Cortex of kidney (tissue), 1 donor: ENCODE measurements around the gene KCNQ1OT1.

ENCODE experiments used
- DNase-seq: peaks from one replicate; lab custom pipeline; 2025; lab: John Stamatoyannopoulos, UW

The KCNQ1OT1 gene

DNA sequence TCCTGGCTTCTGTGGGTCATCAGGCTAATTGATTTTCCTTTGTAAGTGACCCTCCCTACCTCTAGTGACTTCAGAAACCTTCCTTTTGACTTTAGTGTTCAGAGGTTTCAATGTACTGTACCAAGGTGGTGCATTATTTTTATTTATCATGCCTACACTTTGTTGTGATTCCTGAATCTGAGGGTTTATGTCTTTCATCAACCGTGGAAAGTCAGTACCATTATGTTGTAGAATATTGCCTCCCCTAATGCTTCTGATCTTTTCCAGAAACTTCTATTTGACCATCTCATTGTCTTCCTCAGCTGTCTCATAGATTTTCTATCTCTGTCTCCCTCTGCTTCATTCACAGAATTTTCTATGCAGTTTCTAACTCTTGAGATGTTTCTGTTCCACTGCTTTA, 105.5 kb downstream of the KCNQ1OT1 start:
- no peak for DNase-seq

DNA sequence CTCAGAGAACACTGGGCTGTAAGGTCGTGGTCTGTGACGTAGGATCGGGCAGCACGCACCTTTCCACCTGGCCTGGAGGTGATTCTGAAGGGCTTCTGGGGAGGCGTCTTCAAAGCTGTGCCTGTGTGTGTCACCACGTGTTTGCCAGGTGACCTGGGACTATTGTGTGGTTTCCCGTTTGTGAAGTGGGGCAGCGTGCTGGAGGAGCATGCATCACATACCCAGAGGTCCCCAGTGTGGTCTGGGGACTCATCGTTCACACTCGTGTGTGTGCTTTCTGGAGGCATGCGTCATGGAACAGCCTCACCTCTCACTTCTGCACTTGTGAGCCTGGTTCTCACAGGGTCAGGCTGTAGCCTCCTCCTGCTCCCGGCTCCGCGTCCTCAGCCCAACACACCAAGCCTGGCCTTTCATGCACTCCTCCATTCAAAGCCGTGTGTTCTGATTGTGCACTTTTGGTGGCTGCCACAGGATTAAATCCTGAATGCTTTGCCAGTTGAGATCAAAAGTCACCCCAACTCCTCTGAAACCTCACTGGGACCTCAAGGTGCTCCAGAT, 106.3 kb downstream of the KCNQ1OT1 start:
- no peak for DNase-seq

DNA sequence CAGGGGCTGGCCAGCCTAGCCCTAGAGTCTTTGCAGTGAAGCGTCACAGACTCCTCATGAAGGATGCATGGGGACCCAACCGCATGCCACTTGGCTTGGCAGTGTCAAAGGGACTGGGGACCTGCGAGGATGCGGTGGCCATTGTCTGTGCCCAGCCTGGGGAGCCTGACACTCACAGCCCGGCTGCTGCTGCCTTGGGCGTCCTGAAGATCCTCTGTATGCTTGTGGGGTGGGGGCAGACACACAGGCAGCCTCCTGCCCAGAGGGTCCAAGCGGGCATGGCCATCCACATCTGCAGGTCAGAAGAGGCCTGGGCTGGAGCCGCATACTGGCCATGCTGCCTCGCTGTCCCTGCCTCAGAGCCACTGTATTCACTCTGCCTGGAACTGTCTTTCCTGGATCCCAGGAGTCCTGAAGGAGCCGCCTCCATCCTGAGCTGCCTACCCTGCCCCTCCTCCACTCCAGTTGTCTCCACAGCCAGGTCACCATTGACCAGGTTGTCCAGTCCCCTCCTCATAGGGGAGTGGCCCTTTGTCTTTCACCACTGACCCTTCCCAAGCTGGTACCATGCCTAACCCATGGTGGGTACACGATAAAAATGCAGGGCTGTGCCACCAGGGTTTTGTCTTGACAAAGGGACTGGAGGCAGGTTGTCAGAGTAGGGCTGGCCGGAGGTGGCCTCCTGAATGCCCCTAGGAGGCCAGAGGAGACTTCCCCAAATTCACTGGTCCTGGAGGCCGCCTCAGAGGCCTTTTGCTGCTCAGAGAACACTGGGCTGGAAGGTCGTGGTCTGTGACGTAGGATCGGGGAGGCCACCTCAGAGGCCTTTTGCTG, 107.0 kb downstream of the KCNQ1OT1 start:
- DNase-seq = no peak

DNA sequence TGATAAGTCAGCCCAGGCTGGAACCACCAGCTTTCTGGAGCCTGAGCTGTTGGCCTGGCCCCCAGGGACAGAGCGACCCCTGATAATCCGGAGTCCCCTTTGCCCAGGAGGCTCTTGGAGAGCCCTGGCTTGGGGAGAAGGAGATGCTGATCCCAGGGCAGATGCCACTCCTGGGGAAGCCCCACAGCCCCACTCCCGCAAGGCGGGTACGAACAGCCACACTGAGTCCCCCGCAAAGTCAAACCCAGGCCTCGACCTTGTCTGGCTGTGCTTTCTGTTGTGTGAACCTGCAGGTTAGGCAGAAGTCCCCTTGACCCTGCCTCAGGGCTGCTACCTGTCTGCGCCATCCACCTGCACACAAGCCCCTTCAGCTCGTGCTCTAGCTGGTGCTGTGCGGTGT, 108.0 kb downstream of the KCNQ1OT1 start:
- DNase-seq = no peak

DNA sequence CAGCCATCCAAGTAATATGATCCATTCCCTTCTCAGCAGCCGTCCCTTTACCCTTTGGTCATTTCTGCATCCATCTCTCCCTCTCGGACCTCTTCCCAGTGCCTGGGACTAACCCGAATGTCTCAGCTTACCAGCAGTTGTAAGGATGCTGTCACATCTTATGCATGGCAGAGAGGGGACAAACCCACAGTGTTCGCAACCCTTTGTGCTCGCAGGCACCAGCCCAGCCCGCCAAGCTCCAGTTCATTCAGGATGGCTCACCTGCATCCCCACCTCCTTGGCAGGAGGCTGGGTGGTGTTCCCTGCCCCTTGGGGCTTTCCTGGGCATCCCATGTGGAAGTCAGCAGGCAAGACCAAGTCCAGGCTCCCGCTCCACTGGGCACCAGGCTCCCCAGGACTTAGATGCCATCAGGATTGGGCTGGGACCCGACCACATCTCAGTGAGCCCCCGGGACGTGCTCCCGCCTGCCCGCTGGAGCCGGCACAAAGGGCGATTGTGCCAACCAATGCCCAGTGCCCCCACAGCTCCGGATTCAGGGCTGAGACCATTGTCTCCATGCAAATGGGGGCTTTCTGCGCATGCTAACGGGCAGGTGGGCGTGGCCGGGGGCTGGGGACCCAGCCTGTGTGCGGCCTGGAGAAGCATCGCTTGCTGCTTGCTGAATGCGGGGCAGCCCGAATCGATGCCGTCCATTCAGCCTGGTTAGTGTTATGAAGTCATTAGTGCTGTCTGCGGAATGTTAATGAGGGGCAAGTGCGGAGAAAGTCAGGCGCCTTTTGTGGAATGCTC, 108.6 kb downstream of the KCNQ1OT1 start:
- no peak for DNase-seq

DNA sequence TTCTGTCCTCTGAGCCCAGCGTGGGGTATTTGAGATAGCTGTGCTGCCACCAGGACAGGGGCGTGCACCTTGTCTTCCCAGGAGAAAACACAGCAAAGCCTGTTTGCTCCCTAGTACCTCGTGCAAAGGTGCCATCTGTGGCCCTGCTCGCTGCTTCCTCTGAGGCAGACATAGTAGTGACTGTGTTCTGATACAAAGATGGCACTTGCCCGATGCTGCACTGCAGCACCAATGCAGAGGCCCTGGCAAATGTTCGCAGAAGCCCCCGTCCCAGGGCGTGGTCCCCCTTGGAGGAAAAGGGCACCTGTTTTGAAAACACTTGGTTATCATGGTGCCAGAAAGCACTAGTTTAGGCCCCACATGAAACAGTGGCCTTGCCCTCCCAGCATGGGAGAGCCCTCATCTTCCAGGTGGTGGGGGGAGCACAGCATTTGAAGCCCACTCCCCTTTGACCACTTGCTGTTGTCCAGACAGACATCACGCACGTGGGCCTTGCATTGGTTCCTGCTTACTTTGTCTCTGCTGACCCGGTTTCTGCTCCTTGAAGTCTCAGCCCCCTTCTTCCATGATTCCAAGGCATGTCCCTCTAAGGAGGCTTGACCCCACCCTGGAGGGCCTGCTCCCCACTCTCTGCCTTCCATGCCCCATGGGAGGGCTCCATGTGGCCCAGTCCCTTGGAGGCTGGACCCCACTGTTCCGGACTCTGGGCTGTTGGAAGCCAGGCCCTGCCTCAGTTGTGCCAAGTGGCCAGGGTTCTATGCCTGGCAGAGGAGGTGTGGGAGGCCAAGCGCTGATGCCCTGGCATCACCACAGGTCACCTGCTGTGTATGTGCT, 109.4 kb downstream of the KCNQ1OT1 start:
- no peak for DNase-seq

DNA sequence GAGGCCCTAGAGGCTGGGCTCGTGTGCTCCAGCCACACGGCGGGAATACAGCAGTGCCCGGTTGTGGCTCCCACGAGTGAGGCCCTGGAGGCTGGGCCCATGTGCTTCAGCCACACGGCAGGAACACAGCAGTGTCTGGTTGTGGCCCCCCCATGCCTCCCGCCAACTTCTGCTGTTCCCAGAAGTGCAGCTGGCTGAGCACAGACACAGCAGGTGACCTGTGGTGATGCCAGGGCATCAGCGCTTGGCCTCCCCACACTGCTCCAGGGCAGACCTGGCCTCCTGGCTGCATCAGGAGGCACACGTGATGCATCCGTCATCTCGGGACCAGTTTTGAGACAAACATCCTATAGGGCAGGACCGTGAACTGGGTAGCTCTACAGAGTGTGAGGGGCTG, 110.3 kb downstream of the KCNQ1OT1 start:
- no peak for DNase-seq

DNA sequence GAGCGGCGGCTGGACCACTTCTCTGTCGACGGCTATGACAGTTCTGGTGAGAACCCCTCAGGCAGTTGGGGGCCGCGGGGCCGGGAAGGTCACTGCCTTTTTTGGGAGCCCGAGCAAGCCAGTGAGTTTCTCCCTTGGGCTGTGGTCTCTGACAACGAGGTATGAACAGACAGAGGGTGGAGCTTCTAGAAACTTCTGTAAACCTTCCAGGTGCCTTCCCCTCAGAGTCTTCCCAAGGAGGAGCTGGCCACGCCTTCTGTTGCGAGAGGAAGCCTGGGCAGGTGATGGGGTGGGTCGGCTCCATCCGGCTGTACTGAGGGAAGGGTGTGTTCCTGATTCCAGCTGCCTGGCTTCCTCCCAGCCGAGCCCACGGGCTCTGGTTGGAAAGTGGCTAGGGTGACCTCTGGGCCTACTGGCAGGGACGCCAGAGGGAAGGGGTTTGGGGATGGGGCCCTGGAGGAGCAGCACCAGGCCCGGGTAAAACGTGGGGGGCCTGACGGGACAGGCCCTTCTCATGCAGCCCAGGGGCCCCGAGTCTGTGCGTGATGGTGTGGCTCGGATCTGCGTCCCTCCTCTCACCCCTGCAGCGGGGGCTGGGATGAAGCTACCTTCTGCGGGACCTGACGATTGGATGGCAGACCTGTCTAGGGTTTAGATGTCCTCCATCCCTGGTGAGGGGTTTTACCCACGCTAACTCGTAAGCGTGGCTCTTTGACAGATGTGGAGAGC, 110.8 kb downstream of the KCNQ1OT1 start:
- DNase-seq = no peak

DNA sequence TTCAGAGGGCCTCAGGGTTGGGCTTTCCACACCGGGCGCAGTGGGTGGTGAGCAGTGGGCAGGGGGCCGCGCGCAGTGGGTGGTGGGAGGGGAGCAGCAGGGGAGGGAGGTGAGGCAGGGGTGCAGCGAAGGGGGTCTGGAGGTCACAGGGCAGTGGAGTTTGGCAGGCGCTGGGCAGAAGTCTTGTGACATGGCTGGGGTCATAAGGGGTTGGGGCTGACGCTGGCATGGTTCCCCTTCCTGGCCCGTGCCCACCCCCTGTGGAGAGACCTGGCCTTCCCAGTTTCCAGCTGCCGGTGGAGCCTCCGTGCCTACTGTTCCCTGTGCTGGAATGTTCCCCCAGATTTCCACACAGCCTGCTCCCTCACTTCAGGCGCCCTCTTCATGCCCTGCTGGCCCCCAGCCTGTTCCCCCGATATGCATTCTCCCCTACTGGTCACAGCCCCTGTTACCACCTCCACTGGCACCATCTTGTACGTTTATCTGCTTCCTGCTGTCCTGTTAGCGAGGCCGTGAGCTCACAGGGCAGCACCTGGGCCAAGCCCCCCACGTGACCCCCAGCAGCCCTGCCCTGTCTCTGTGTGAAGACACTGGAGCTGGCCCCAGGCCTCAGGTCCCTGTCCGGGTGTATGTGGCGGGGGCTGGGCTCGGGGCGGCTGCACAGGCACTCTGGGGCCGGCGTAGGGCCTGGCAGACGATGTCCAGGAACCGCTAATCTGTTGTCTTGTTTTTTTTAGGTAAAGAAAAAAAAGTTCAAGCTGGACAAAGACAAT, 111.6 kb downstream of the KCNQ1OT1 start:
- DNase-seq = no peak

DNA sequence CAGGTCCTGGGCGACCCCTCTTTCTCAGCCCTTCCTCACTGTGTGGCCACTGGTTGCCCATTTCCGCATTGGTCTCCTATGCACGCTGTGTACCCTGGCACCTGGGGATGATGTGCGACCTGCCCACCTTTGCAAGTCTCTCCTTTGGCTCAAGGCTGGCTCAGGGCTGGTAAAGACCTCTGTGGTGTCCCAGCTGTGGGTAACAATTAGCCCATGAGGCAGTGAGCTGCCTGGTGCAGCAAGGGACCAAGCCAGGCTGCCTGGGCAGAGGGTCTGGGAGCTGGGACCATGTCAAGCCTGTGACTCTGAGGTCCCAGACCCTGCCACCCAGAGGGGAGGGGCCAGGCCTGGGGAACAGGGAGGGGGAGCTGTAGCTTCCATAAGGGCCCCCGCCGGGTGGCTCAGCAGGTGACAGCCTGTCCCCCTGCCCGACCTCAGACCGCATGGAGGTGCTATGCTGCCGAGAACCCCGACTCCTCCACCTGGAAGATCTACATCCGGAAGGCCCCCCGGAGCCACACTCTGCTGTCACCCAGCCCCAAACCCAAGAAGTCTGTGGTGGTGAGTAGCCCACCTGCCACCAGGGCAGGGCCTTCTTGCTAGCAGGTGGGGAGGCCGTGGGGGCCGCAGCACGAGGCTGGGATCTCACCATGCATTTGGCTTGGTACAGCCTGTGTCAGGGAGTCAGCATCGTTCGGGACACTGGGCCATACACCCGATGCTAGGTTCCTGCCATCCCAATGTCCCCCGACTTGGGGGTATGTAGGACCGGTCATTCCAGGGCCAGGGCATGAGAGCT, 112.5 kb downstream of the KCNQ1OT1 start:
- no peak for DNase-seq

DNA sequence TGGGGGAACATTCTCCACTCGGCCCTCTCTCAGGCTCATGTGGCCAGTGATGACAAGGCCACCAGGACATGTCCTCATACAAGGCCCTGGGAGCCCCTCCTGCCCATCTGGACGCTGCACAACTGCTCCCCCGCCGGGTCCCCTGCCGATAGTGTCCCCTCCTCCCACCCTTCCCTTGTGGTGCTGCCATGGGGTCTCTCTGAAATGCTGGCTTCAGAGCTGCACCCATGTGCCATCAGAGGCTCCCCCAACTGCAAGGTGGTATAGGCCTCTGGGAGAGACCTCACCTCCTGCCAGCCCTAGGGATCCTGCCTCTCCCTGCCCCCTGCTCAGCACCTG, 113.0 kb downstream of the KCNQ1OT1 start:
- DNase-seq = no peak

DNA sequence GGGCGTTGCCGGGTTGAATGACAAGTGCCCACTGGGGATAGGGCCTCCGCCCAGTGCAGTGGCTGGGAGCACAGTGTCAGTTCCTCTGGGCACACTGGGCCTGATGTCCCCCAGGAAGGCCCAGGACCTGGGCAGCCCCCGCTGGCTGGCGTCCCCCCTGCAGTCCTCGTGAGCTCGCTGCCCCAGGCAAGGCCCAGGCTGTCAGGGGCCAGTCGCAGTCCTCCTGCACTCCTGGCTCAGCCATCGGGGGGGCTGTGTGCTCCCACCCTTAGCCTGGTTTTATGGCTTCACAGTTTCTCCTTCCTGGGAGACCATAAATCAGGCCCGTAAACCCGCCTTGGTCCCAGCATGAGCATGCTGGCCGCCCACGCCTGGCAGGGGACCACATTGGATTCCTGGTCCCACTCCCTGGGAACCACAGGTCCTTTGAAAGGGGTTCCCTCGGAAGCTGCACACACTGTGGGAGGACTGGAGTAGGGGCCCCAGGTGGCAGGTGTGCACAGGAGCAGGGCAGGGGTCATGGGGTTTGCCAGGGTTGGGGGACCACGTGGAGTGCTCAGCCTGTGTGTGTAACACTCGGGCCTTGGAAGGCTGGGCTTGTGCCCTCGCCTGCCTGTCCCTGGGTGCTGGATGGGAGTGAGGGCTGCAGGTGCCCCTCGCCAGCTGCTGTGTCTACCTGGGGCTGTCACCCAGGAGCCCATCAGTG, 113.6 kb downstream of the KCNQ1OT1 start:
- no peak for DNase-seq

DNA sequence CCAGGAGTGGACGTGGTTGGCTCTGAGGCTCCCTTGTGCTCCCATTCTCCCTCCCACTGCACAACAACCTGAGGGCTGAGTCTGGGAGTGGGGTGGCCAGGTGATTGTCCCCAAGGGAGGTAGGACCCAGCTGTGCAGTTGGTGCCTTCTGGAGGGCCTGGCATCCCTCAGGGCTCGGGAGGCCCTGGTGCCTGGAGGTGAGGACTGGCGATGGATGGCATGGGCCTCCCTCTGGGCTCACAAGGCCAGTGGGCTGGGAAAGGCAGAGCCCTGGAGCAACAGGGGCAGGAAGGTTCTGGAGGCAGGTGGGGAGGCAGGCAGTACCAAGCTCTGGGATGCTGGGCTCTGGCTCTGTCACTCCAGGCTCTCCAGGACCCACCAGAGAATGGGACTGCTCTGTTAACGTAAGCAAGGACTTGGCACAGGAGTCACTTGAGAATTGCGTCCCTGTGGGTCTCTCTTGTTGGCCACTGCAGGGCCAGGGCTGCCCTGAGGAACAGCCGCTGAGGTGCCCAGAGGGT, 114.2 kb downstream of the KCNQ1OT1 start:
- no peak for DNase-seq

DNA sequence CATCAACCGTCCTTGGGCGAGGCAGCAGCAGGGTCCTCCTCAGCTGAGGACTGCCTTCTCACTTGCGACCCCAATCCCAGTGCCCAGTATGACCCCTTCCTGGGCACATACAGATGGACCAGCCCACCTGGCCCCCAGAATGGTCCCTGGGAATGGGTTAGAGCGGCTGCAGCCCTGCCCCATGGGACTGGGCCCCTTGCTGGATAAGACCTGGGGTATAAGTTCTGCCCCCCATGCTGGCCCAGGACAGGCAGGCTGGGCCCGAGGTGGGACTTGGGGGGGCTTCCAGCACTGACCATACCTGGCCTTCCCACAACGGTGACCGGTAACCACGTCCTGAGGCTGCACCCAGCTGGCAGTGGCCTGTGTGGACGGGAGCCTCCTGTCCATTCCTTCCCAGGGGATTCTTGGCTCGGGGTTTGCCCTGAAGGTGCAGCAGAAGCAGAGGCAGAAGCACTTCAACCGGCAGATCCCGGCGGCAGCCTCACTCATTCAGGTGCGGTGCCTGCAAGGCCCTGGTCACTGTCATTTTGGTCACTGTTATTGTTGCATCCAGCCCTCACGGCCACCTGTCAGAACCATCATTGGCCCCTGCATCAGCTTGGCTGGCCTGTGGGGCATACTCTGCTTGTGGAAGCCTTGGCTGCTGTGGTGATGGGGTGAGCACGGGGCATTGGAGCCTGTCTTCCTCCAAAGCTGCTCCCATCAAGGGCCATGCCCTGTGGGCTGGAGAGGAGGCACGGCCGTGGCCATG, 114.8 kb downstream of the KCNQ1OT1 start:
- DNase-seq = no peak

DNA sequence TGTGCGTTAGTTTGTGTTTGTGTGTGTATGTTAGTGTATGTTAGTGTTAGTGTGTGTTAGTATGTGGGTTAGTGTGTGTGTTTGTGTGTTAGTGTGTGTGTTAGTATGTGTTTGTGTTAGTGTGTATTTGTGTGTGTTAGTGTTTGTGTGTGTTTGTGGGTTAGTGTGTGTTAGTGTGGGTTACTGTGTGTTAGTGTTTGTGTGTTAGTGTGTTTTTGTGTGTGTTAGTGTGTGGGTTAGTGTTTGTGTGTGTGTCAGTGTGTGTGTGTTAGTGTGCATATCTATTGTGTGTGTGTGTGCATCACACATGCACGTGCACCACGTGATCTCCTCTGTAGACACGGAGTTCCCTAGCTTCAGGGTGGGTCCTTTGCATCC, 115.4 kb downstream of the KCNQ1OT1 start:
- no peak for DNase-seq

DNA sequence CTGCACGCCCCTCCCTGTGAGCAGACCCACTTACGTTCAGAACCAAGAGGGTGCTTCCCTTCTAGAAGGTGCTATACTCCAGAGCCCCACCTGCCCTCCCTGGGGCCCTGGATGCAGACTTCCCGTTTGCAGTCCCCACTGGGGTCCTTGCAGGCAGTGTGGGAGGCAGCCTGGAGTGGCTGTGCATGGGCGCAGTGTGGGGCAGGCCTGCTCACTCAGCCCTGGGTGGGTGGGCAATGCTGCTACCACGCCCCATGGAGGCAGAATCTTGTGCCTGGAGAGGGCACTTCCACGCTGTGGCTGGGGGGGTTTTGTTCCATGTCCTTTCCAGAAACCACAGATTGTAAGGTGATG, 116.2 kb downstream of the KCNQ1OT1 start:
- DNase-seq = no peak

DNA sequence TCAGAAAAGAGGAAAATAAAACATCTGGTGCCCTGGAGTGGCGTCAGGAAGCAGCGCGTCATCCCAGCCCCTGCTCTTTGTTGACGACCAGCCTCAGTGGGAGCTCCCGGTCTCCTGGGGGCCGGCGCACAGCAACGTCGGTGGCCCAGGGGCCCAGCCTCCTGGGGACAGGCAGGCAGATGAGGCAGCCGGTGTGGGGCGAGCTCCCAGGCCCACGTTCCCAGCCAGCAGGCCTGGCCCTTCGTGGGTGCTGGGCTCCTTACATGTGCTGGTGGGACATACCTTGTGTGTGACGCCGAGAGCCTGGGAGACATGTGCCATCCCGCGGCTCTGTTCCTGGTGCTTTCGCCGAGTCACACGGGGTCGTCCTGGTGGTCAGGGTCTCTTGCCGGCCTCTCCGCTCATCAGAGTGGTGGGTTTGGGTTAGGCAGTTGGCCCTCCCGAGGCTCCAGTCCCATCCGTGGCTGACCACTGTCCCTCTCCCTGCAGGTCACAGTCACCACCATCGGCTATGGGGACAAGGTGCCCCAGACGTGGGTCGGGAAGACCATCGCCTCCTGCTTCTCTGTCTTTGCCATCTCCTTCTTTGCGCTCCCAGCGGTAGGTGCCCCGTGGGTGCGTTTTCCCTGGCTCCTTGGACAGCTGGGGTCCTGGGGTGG, 116.7 kb downstream of the KCNQ1OT1 start:
- DNase-seq = no peak

DNA sequence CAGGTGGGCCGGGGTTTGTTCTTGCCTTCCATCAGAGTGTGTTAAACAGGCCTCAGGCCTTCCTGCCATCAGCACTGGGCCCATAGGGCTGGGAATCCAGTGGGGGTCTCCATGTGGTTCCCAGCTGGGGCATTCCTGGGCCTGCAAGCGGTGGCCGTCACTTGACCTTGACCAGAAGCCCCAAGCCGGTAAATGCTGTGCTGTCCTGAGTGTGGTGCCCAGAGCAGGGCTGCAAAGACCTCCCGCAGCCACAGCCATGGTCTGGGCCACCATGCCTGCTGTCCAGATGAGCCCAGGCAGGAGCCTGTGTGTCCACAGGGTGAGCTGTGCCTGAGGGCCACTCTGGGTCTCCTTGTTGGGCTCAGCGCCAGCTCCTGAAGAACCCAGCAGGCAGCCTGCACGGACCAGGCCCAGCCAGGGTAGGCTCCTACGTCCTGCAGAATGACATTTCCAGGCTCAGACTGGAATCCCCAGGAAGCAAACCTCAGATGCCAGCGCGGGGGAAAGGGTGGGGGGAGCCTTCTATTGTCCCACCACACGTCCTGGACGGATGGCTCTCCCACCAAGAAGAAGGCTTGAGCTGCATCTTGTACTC, 117.3 kb downstream of the KCNQ1OT1 start:
- DNase-seq = no peak
